RCC 7860 (cell line): ENCODE results near the gene RARG.
"Not testable (repeated sequence)": the region's sequence is repeated elsewhere in the genome, so short reads cannot be mapped to it uniquely, and the experiment has no call there.

Experiments
- DNase-seq: peaks from one replicate; pipeline ENCODE4 v3.0.0-alpha.2; 2015; ENCODE audit warnings: low spot score
- FAIRE-seq: peaks from 2 replicates; lab custom pipeline; 2012; peaks lifted over from hg19 to GRCh38; lab: Jason Lieb, UNC

Gene RARG

DNA sequence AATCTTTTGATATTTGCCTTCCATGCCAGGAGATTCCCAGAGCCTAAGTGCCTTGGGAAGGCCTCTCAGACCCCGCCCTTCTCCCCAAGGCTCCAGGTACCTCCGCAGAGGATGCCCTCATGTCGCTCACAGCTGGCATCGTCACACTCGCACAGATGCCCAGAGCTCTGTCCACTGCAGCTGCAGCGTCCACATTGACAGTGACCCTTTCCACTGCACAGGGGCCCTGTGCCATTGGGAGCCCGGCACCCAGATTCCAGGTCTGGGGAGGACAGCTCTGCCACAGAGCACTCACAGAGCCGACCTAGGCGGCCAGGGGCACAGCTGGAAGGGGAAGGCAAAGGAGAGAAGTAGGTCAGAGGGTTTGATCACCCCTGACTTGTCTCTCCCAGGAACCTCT, 39.0 kb downstream of the RARG start:
- DNase-seq (no peak), FAIRE-seq (no peak)

DNA sequence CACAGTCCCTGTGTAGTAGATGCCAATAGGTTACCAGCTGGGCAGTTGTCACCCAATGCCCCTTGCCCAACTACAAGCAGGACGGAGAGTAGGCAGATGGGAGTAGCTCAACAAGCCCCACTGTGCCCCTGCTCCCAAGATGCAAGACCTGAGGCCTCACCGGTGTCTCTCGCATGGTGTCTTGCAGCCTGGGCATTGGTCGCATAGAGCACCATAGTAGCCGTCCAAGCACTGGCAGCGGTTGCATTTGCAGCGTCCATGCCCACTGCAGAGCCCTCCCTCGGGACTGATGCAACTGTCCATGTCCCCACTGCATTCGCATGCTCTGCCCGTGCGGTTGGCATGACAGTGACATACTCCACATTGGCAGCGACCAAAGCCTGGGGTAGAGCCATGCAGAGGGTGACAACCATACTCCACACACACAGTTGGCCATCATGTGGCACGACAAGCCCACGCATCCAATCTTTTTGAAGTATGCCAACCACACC, 39.4 kb downstream of the RARG start:
- DNase-seq (no peak), FAIRE-seq (no peak)

DNA sequence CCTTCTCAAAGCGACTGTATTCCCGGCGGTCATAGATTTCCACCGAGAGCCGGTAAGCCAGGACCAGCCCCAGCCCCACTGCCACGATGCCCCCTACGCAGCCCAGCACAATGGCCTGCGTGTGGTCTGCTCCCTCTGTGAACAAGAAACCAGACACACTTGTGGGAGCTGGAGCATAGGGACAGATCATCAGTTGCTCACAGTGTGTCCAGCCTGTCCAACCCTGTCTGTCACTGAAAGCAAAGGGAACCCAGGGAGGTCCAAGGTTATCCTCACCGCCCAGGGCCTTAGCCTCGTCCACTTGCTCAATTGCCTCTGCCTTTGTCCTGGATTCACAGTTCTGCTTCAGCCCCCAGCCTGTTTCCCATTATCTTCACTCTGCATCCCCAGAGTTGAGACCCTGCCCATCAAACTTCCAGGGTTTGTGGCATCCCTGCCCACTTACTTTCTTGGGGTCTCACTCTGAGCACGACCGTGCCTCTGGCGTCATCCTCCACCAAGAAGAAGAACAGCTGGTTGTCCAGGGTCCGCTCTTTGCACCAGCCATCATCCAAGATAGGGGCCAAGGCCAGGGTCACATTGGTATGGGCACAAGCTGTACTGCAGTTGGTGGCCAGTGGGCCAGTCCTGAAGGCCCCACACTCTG, 40.0 kb downstream of the RARG start:
- DNase-seq (no peak), FAIRE-seq (no peak)

DNA sequence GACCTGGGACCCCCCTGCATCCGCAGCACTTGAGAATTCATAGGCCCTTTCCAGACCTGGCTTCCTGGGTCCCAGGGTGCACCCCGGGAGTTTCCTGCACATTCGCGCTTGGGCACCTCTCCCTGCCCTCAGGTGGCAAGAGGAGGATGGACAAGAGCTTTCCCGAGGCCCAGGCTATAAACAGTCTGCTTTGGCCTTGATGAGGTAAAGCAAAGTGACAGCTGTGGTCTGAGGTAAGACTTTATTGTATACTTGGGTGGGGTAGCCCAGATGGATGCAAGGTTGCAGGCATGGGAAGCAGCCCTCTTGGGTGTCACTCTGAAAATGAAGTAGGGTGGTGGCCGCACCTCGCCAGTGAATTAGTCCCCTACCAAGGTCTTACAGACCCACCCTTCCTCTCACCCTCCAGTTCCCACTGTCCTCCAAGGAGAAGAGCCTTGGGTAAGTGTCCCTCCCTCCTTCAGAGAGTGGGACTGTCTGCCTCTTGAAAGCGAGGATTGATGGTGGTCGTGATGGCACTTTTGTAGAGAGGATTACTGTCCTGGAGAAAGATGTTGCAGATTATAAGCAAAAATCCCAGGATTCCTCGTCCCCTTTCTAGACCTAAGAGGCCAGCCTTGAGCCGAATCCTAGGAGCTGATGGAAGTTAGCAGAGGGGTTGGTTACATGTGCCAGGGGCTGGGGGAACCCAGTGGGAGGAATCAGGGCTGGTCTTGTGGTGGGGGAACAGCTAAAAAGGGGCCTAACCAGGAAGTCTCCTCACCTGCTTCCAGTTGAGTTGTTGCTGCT, 40.7 kb downstream of the RARG start:
- no peak for FAIRE-seq
- no peak for DNase-seq

DNA sequence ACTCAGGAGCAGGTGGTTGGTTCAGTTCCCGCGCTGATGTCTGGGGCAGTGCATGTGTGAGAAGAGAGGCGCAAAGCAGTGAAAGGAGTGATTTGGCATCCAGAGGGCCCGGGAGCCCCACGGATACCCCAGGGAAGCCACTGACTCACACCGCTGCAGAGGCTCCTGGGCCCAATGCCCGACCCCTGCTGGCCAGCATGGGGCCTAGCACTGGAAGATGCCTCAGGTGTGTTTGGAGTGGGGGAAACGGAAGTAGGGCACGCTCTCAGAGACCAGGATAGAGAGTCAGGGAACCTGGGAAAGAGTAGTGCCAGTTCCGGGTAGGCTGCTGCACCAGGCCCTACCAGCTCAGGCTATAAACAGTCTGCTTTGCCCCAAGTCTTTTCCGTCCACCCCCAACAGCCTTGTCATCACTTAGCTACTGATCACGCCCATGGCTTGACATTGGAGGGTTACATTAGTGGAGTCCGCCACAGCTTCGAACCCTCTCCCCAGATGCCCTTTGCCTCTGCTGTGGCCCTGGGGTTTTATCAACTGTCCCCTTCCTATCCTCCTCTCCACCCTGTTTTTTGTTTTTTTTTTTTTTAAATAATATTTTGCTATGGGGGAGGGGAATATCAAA, 41.8 kb downstream of the RARG start:
- DNase-seq (no peak), FAIRE-seq (no peak)

DNA sequence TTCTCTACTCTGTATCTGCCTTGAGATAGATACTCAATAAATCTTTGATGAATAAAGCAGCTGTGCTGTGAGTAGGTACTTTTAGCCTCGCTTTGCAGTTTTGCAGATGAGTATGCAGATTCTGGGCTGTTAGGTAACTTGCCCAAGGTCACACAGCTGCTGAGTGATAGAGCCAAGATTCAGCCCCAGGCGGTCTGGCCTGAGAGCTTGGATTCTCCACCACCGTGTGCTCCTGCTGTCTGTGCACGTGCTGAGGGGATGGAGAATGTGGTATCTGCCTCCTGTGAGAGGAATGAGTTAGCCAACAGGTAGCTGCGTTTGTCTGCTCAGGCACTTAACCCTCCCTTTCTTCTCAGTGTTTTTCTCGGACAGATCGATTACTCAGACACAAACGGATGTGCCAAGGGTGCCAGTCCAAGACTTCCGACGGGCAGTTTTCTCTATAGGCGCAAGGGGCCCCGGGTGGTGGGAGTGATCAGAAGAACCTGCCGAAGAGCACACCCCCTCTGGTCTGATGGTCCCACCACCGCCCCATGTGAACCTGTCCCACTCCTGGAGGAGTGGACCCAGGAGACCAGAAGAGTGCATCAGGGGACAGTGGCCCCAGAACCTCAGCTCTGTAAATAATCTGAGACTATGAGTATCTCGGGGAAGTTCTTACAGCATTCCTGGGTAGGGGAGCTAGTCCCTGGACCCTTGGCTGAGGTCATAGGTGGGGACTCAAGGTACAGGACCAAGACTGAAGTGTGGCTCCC, 44.7 kb downstream of the RARG start:
- no peak for FAIRE-seq
- DNase-seq = no peak

DNA sequence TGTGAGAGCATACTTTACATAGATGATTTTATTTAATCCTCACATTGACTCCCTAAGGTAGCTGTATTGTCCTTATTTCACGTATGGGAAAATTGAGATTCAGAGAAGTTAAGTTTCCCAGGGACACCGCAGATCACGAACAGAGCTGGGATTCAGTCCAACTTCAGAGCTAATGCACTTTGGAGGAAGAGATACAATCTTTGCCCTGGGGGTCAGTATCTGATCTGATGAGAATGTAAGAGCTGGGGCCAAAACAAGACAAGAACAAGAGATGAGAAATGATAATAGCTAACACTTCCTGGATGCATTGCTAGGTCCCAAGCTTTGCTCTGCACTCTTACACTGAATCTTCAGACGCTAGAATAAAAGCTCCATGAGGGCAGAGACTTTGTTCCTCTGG, 45.3 kb downstream of the RARG start:
- DNase-seq = no peak

DNA sequence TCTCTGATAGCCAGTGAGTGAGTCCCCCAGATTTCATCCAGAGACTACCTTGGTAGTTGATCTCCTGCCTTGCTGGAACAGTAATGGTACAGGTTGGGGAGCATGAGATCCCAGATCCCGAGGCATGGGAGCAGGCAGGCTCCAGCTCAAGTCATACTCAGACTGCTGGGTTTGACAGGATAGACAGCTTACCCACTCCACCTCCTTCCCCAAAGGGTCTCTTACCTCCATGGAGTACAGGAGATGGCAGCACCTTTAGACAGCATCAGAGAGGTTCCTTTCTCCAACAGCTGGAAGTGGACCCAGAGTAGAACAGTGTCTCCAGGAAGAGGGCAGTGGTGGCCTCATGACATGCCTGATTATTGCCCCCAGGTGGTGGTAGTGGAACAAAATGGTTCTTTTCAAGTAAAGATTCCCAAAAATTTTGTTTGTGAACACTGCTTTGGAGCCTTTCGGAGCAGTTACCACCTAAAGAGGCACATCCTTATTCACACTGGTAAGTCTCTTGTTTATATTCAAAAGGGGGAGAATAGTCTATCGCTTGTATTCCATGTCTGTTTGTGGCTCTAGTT, 46.3 kb downstream of the RARG start:
- FAIRE-seq (no peak), DNase-seq (no peak)

More for the DNA sequence above, 45.3 kb downstream of the RARG start:
- FAIRE-seq = no peak

DNA sequence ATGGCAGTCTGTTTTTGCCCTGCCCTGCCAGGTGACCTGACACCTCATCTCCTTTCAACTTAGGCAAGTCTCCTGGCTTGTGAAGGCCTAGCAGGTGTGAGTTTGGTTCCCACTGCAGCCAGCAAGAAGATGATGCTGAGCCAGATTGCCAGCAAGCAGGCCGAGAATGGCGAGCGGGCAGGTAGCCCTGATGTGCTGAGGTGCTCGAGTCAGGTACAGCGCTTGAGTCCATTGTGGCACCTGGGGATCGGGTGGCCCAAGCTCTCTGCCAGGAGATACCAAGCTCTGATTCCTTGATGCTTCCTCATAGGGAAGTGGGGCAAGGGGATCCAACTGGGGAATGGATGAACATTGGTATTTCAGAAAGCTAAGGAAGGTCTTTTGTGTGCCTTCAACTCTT, 47.2 kb downstream of the RARG start:
- FAIRE-seq (no peak), DNase-seq (no peak)

DNA sequence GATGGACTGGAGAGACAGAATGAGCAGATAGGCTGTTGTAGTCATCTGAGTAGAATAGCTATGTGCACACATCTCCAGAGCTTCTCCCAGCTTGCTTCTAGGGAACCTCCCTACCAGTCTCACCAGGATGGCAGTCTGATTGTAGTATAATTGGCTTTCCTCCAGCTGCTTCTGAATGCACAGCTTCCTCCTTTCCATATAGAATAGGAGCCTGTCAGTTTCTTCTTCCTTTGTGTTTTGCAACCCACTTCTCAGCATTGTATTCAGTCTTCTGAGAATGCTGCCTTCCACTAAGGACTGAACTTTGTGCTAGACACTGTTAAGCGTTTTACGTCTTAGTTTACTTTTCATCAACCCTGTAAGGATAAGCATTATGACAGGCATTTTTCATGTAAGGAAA, 49.1 kb downstream of the RARG start:
- FAIRE-seq (no peak), DNase-seq (no peak)

DNA sequence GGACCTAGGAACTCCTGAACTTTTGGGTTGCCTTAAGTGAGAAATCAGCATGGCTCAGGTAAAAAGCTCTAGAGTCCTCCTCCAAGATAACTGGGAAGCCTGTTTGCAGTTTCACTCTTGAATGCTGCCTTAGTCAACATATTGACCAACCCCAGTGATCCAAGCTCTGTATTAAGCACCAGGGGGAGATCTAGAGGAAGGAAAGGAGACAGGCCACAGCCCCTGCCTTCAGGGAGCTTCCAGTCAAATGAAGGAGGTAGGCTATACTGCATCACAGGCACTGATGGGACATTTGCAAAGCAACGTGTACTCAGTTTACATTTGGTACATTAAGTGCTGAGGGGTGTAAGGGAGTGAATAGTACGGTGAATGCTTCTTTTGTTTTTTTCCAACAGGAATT, 50.1 kb downstream of the RARG start:
- FAIRE-seq = no peak
- no peak for DNase-seq

DNA sequence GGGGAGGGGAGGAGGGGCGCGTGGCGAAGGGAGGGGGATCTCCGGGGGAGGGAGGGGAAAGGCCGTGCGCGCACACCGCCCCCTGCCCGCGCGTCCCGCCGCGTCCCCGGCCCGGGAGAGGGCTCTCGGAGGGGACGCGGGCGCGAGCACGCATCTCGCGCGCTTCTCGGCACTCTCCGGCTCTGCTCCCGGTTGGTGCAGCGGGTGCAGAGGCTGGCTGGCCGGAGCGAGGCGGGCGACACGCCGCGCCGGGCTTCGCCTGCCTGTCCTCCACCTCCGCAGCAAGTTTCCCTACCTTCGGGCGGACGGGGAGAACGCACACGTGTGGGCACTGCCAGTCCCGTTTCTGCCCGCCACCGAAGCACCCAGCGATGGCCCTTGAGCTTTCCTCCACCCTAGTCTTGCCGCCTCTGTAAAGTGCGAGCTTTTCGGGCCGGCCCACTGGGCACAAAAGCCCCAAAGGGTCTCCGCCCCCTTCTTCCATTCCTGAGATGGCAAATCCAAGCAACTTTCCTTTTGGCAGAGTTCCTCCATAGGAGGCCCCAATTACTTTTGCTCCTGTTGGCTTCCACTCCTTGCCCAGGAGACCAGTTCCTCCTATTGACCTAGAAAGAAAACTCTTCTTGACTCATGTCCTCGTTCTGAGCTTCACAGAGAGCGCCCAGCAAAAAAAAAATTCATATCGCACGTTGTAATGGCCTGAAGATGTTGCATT, 50.9 kb downstream of the RARG start:
- peak; percentile 48 for DNase-seq
- no peak for FAIRE-seq

DNA sequence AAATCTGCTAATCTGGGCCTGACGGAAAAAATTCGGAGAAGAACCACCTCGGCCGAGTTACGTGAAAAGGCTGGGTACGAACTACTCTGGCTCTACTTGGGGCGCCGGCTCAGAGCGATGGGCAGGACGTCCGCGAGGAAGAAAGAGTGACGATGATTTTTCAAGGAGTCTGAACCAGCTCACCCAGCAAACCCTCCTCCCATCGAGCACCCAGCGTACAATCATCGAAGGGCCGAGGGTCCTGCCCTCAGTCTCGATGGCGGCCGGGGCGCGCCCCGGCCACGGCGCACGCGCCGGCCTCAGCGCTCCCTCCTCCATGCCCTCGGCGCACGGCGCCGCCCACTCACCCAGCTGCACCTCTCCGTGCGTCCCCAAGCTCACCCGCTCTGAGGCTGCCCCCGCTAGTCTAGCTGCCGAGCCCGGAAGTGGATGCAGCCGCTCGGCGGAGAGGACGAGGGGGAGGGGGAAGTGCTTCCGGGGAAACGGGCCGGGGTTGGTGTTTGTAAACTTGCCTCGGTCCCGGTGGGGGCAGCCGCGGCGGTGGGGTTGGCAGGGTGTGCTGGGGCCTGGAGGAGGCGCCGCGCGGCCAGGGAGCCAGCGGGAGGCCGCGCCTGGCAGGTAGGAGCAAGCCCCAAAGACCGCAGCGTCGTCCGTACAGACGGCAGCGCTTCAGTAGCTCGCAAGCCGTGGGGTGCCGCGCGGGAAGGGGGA, 51.6 kb downstream of the RARG start, which contains the start of the genes CSAD and ZNF740:
CSAD (minus strand) TSS at position 706 of the 711 bp plus-strand sequence. CDS start 7,455 bp downstream, outside the sequence.
ZNF740 (plus strand) TSS at position 503 of the 711 bp plus-strand sequence. CDS start 1,262 bp downstream, outside the sequence.
- DNase-seq (peak; percentile 93), FAIRE-seq (no peak)

DNA sequence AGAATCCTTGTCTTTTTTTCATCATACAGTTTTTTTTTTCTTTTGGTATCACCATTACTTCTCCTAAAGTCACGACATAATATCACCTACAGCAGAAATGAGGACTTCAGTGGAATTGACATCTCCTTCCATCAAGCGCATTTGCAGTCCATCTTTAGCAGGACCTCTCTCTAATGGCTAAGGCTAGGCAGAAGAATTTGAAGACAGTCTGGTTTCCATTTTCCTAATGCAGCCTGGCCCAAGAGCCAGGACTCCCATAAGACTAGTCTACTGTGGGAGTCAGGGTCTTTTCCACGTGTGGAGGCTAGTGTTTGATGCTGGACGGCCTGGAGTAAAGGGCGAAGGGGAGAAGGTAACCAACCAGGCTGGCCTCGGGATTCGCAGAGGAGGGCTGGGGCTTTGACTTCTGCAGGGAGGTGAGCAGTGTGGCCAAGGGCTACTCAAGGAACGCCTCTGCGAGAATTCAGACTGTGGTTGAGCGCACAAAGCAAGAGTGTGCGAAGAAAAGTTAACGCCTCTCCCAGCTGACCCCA, 52.3 kb downstream of the RARG start:
- FAIRE-seq = no peak
- DNase-seq = no peak

DNA sequence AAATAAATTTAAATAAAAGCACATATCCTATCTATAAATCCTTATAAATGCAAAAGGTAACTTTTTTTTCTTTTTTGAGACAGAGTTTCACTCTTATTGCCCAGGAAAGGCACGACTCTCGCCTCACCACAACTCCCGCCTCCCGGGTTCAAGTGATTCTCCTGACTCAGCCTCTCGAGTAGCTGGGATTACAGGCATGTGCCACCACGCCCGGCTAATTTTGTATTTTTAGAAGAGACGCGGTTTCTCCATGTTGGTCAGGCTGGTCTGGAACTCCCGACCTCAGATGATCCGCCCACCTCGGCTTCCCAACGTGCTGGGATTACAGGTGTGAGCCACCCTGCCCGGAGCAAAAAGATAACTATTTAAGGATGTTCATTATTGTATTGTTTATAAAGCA, 53.2 kb downstream of the RARG start:
- not testable (repeated sequence) for FAIRE-seq, DNase-seq

DNA sequence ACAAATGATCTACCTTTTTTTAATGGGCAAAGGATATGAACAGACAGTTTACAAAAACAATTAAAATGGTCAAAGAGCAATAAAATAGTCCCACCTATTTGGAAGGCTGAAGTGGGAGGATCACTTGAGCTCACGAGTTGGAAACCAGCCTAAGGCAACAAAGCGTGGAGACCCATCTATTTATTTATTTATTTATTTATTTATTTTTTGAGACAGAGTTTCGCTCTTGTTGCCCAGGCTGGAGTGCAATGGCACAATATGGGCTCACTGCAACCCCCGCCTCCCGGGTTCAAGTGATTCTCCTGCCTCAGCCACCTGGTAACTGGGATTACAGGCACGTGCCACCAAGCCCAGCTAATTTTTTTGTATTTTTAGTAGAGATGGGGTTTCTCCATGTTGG, 54.6 kb downstream of the RARG start:
- FAIRE-seq, DNase-seq: not testable (repeated sequence)

DNA sequence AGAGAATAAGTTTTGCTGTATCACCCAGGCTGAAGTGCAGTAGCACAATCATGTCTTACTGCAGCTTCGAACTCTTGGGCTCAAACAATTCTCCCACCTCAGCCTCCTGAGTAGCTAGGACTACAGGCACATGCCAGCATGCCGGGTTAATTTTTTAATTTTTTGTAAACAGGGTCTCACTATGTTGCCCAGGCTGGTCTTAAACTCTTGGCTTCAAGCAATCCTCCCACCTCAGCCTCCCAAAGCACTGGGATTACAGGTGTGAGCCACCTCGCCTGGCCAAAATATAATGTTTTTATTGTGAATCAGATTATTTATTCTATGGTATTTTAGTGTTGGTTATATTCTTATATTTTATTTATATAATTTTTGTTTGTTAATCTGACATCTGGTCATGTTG, 55.3 kb downstream of the RARG start:
- FAIRE-seq = no peak
- DNase-seq = no peak

DNA sequence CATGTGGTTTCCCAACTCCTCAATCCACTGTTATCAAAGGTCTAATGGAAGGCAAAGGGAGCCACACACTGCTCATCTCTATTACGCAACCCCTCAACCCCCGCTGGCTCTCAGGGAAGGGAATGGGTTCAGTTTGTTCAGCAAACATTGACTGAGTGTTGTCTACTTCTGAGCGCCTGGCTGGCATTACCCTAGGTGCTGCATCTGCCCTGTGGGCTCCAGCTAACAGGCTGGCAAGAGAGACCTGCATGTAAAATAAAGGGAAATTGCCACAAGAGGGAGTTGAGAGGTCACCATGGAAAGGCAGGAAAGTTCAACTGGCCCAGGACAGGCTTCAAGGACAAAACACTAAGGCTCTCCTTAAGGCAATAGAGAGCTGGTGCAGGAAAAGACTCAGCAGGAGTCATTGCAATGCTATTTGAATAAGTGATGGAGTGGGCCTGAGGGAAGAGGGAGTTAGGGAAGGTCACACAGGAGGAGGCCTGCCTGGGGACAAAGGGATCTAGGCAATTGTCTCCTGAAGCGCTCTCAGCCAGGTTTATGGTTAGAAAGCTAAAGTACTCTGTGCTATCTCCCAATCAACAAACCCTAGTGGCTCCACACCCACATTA, 57.0 kb downstream of the RARG start:
- FAIRE-seq (no peak), DNase-seq (peak; percentile 49)
